HG03439 (cell line): Measurements from ENCODE around the gene KIF16B.
"Not testable (repeated sequence)": the region's sequence is repeated elsewhere in the genome, so short reads cannot be mapped to it uniquely, and the experiment has no call there.

Source experiments
- ATAC-seq: cut with Tn5 transposase; IDR thresholded peaks from one replicate; pipeline ENCODE4 v1.9.1; 2021; ENCODE audit warnings: mild to moderate bottlenecking, moderate library complexity; ENCODE audit not compliant: unreplicated experiment

Gene KIF16B

GRCh38 chr20:16573001-16573965 lies at the start of gene KIF16B:
TSS of gene KIF16B (minus strand) at chr20:16573448. CDS start at chr20:16573275, 173 bp downstream.
- peak; percentile 90 for ATAC-seq

GRCh38 chr20:16622501-16622900 lies 49.3 kb upstream of the KIF16B start:
- ATAC-seq = no peak

GRCh38 chr20:16621435-16622141 lies 48.3 kb upstream of the KIF16B start:
- ATAC-seq = no peak

- ATAC-seq = no peak
These were observed 47.7 kb upstream of the KIF16B start for GRCh38 chr20:16620961-16621360.

GRCh38 chr20:16619953-16620352 lies 46.7 kb upstream of the KIF16B start:
- ATAC-seq = no peak

GRCh38 chr20:16617056-16617455 lies 43.8 kb upstream of the KIF16B start:
- ATAC-seq = no peak

GRCh38 chr20:16616317-16616716 lies 43.1 kb upstream of the KIF16B start:
- no peak for ATAC-seq

- ATAC-seq = no peak
These were observed 42.0 kb upstream of the KIF16B start for GRCh38 chr20:16615199-16615598.

- ATAC-seq = no peak
These were observed 40.7 kb upstream of the KIF16B start for GRCh38 chr20:16613954-16614353.

GRCh38 chr20:16612706-16613105 lies 39.5 kb upstream of the KIF16B start:
- no peak for ATAC-seq

GRCh38 chr20:16611817-16612216 lies 38.6 kb upstream of the KIF16B start:
- ATAC-seq = no peak

- no peak for ATAC-seq
These were observed 35.8 kb upstream of the KIF16B start for GRCh38 chr20:16609066-16609465.

GRCh38 chr20:16608277-16608650 lies 35.0 kb upstream of the KIF16B start:
- no peak for ATAC-seq

GRCh38 chr20:16607364-16608276 lies 34.4 kb upstream of the KIF16B start:
- ATAC-seq = no peak

GRCh38 chr20:16606468-16607070 lies 33.3 kb upstream of the KIF16B start:
- no peak for ATAC-seq

GRCh38 chr20:16601047-16601446 lies 27.8 kb upstream of the KIF16B start:
- no peak for ATAC-seq

- ATAC-seq = no peak
These were observed 26.0 kb upstream of the KIF16B start for GRCh38 chr20:16599257-16599656.

GRCh38 chr20:16596991-16597390 lies 23.7 kb upstream of the KIF16B start:
- no peak for ATAC-seq

- not testable (repeated sequence) for ATAC-seq
These were observed 23.2 kb upstream of the KIF16B start for GRCh38 chr20:16596404-16596803.

- ATAC-seq = no peak
These were observed 22.1 kb upstream of the KIF16B start for GRCh38 chr20:16595376-16595775.
